ENCODE data around the gene CACNA1B. TPM values are rescaled to one million over a fixed set of nuclear protein-coding genes. Genes with fewer than 3 reads are reported as not detected.
"Not testable (repeated sequence)": the region's sequence is repeated elsewhere in the genome, so short reads cannot be mapped to it uniquely, and the experiment has no call there.

CACNA1B gene
- total RNA-seq, 1 experiment from 2014 or later: not detected

DNA sequence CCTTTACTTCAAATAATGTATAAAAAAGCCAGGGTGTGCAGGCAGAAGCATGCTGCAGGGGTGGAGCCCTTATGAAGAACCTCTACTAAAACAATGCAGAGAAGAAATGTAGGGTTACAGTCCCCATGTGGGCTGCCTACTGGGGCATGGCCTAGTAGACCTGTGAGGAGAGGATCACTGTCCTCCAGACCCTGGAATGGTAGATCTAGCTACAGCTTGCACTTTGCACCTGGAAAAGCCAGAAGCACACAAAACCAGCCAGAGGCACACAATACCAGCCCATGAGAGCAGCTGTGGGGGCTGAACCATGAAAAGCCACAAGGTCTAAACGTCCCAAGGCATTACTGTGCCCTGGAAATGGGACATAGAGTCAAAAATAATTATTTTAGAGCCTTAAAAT is 289.2 kb downstream of the CACNA1B start:
- H3K79me2 ChIP-seq (ENCODE audit: low read length); H3K4me1 ChIP-seq (ENCODE audit: low read length); H3K4me3 ChIP-seq (ENCODE audit: low read length); H2AFZ ChIP-seq (ENCODE audit: low read length); H3K9me2 ChIP-seq (replicated peaks; ENCODE audit: insufficient read depth, low read length); H3K4me2 ChIP-seq (ENCODE audit: low read depth, low read length, poor library complexity, severe bottlenecking); H3K9ac ChIP-seq (ENCODE audit: low read length); H4K20me1 ChIP-seq (ENCODE audit: insufficient read depth, low read depth, low read length); H3K36me3 ChIP-seq (ENCODE audit: insufficient read depth, low read length); H3K27ac ChIP-seq (ENCODE audit: low read length); H3K9me3 ChIP-seq (ENCODE audit: low read length); DNase-seq; H3K27me3 ChIP-seq (ENCODE audit: low read length): not testable (repeated sequence)

Small RNA genes within 50 kb of the gene (small RNA-seq; reads per million reads assigned to genes)
- not detected for gene AL591424.2
- not detected for gene MIR602

Data from Karpas-422 (cell line).